Measurements from ENCODE around the gene NCF2.

NCF2 gene

DNA sequence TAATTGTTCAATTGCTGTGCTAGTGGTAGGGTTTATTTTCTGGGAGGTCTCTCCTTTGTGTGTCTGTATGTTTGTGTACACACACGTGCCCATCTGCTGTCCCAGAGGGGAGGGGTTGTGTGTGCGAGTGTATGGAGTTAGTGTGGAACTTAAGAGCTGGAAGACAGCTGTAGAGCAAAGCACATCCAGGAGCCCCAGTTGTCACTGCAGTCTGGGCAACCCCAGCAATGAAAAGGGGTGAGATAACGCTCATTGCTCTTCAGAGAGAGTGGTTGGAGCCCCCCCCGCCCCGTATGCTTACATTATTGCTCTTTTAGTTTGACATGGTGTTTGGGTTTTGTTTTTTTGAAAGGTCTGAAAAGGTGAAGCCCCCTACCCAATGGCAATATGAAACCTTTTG, 36.9 kb downstream of the NCF2 start:
- DNase-seq (ENCODE audit: low read depth in 2 of 3, low spot score in 2 of 3): no peak

GRCh38 chr1:183552891-183553290, 37.4 kb downstream of the NCF2 start:
- no peak for DNase-seq (ENCODE audit: low read depth in 2 of 3, low spot score in 2 of 3)

DNA sequence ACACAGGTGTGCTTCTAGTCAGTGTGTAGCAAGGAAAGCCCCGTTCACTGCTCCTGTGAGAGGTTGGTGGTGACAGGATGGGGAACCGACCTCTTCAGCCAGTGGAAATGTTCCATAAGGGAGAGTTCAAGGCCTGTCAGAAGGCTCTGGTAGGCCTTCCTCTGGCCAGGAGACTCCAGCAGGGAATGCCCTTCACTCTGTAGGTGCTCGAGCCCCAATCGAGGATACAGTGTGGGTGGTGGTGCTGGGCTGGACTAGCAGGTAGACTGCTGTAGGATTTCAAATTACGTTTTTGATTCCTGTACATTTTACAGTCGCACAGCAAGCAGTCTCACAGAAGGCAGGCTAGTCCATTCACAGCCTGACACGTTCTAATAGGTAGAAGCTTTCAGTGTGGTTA, 37.8 kb downstream of the NCF2 start:
- no peak for DNase-seq (ENCODE audit: low read depth in 2 of 3, low spot score in 2 of 3)

DNA sequence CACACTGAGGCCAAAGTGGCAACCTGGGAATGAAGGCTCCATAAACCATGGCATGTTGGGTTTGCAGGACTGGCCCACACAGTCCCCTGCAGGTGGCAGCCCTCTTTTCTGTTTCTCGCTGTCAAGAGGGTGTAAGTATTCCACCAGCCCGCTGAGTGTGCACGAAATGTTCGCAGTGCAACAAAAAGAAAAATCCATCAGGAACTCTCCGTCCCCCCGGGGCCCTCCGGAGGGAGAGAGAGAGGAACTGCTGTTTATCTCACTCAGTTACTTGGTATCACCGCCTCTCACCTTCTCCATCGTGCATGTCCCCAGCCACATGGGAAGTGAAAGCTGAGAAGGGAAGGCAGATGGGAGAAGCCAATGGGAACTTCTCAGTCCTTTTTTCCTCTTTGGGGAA, 38.3 kb downstream of the NCF2 start:
- no peak for DNase-seq (ENCODE audit: low read depth in 2 of 3, low spot score in 2 of 3)

DNA sequence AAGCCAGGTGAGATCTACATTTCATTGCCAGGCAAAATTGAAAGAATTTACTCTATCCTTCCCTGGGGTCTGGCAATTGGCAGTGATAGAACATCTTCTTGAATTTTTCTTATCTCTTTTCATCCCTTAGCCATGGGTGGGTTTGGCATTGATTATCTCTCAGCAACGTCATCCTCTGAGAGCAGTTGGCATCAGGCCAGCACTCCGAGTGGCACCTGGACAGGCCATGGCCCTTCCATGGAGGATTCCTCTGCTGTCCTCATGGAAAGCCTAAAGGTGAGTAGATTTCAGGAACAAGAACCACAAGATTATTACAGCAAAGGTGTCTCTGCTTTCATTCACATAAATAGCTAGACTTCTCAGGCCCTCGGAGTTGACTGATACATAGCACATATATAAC, 39.3 kb downstream of the NCF2 start:
- no peak for DNase-seq (ENCODE audit: low read depth in 2 of 3, low spot score in 2 of 3)

GRCh38 chr1:183548116-183548515, 42.1 kb downstream of the NCF2 start:
- no peak for DNase-seq (ENCODE audit: low read depth in 2 of 3, low spot score in 2 of 3)

GRCh38 chr1:183546427-183546826, 43.8 kb downstream of the NCF2 start:
- DNase-seq (ENCODE audit: low read depth in 2 of 3, low spot score in 2 of 3): no peak

DNA sequence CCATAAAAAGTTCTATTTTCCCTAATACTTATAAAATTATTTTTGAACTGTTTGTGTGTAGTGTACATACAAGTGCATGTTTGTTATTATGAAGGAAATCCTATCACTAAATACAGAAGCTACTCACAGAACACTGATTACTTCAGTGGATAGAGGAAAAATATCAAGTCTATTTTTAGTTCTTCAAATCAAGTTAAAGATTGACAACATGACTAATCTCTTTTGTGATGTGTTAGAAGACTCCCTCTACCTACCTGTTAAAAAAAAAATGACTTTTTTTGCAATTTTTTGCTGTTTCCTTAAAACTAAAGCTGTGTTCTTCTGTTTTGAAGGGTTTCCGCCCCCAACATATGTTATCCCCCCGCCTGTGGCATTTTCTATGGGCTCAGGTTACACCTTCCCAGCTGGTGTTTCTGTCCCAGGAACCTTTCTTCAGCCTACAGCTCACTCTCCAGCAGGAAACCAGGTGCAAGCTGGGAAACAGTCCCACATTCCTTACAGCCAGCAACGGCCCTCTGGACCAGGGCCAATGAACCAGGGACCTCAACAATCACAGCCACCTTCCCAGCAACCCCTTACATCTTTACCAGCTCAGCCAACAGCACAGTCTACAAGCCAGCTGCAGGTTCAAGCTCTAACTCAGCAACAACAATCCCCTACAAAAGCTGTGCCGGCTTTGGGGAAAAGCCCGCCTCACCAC, 45.5 kb downstream of the NCF2 start:
- no peak for DNase-seq (ENCODE audit: low read depth in 2 of 3, low spot score in 2 of 3)

GRCh38 chr1:183543619-183544204, 46.5 kb downstream of the NCF2 start:
- no peak for DNase-seq (ENCODE audit: low read depth in 2 of 3, low spot score in 2 of 3)

- no peak for DNase-seq (ENCODE audit: low read depth in 2 of 3, low spot score in 2 of 3)
Observed at GRCh38 chr1:183537405-183537804, 52.9 kb downstream of the NCF2 start.

DNA sequence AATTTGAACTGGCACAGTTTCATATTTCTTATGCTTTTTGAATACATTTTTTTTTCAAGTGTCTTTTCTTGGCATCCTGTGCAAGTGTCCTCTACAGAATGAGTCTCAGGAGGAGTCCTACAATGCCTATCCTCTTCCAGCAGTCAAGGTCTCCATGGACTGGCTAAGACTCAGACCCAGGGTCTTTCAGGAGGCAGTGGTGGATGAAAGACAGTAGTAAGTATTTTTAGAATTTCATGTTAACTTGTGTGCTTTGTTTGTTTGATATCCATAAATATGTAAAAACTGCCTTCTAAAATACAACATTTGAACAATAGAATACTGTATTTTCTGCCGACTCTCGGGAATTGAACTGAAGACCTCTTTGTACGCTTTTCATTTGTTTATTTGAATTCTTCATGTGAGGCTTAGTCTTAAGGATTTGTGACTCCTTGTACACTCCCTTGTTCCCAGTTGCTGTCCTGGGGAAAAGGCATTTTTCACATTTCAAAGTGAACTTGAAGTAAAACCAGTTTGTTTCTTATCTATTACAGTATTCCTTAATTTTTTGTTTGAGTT, 56.6 kb downstream of the NCF2 start:
- DNase-seq (ENCODE audit: low read depth in 2 of 3, low spot score in 2 of 3): no peak

DNA sequence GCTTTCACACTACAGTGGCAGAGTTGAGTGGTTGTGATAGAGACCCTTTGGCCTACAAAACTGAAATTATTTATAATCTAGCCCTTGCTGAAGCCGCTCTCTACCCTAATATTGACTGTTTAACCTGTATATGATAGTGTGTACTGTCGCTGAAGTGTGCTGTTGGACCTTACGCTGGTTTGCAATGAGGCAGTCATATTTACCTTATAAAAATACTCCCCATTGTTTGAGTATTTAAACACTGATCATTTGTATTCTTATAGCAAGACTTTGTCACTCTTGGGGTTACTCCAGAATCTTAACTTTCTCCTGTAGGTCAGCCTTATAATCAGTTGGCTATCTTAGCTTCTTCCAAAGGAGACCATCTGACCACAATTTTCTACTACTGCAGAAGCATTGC, 61.7 kb downstream of the NCF2 start:
- no peak for DNase-seq (ENCODE audit: low read depth in 2 of 3, low spot score in 2 of 3)

DNA sequence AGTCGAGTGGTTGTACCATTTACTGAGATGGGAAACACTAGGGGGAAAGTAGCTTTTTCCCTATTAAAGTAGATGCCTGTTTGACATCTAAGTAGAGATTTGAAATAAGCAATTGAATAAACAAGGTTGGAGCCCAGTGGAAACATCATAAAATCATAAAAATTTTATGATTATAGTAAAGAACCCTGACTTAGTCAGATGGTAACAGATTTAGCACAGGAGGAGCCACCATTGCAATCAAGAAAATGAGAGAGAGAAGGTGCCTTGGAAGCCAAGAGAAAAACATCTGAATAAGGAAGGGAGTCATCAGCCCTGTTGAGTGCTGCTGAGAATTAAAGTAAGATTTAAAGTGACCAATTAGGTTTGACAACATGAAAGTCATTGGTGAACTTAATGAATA, 68.2 kb downstream of the NCF2 start:
- DNase-seq (ENCODE audit: low read depth in 2 of 3, low spot score in 2 of 3): no peak

DNA sequence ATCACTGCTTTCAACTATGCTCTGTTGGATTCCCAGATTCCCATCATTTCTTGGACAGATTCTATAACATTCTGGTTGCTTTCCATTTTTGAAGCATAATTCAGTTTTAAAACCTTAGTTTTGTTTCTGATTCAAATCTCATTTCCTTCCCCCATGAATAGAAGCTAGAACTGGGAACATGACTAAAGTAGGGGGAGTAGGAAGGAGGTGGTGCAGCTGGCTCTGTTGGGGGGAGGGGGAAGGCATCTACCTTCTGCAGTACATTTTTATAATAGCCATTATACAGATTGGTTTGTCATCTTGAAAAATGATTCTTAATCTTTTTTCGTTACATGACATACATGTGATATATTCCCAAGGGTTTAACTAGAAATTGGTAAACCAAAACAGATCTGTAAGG, 69.9 kb downstream of the NCF2 start:
- DNase-seq (ENCODE audit: low read depth in 2 of 3, low spot score in 2 of 3): no peak

GRCh38 chr1:183517401-183517800, 72.9 kb downstream of the NCF2 start:
- DNase-seq (ENCODE audit: low read depth in 2 of 3, low spot score in 2 of 3): no peak

GRCh38 chr1:183516725-183517124, 73.5 kb downstream of the NCF2 start:
- no peak for DNase-seq (ENCODE audit: low read depth in 2 of 3, low spot score in 2 of 3)

DNA sequence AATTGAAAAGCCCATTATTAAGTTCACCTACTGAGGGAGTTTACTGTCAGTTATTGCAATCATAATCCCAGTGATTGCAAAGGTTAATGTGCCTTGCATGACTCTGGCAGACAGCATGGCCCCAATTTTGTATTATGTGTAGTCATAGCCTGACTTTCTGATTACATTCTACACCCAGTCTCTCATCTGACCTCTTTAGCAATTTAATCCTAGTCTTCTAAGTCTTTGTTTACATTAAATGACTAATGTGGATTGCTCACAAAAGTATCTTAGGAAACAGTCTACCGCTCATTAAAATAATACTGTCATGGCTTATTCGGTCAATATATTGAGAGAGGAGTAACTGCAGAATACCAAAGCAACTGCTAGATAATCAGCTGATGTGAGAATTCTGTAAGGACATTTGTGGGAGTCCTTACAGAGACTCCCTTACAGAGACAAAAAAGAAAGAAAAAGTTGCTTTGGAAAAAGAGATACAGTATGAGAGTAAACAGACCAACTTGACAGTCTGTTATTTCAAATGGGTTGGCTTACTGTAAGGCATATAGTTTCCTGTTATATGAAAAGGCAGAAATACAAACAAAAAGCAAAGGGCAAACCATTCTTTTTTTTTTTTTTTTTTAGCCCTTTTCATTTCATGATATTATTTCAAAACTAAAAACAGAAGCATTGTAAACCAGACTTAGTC, 75.1 kb downstream of the NCF2 start:
- no peak for DNase-seq (ENCODE audit: low read depth in 2 of 3, low spot score in 2 of 3)

- DNase-seq (ENCODE audit: low read depth in 2 of 3, low spot score in 2 of 3): no peak
Observed at GRCh38 chr1:183514235-183514634, 76.0 kb downstream of the NCF2 start.

DNA sequence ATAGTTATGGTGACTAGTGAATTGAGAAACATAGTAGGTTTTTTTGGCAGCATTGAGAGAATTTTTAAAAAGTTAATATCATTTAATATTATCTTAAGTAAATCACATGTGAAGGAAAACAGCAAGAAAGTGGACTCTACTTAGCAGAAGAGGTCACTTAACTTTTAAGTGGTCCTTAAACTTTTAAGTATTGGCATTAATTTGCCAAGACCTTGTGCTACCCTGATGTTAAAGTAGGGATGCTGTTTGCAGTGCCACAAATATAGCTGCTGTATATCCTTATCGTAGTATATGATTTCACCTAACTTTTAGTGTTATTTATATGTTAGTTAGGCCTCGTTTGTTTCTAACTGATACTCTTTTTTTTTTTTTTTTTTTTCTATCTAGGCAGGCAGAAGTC, 77.8 kb downstream of the NCF2 start:
- no peak for DNase-seq (ENCODE audit: low read depth in 2 of 3, low spot score in 2 of 3)

DNA sequence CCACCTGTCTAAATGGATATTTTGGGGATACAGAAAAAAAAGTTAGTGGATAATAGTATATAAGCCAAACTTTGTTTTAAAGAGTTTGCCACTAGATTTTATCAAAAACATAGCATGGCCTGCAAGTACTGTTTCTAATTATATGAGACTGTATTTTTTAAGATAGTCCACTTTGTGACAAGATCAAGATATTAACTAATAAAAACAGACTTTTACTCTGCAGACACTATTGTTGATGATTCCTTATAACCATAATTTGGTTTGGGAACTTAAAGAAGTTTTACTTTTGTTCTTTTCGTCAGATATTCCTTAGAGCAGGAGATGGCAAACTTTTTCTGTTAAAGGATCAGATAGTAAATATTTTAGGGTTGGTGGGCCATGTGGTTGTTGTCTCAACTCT, 81.6 kb downstream of the NCF2 start:
- DNase-seq (ENCODE audit: low read depth in 2 of 3, low spot score in 2 of 3): no peak

- DNase-seq (ENCODE audit: low read depth in 2 of 3, low spot score in 2 of 3): no peak
Observed at GRCh38 chr1:183506561-183506960, 83.7 kb downstream of the NCF2 start.

Data from activated CD8-positive, alpha-beta memory T cell treated with anti-CD3 and anti-CD28 coated beads for 48 hours (primary cell).